H1 (cell line): Measurements from ENCODE around the gene PTEN. TPM values are rescaled to one million over a fixed set of nuclear protein-coding genes. Genes with fewer than 3 reads are reported as not detected.

Experiments used
- CTCF ChIA-PET: fragments of 300-600 bp; sonication (Branson Sonifier 250); formaldehyde crosslinking; loops from one replicate; lab custom pipeline; 2021; ENCODE audit not compliant: partially characterized antibody; lab: Charles Lee
- POLR2A ChIA-PET: fragments of 300-600 bp; sonication (Branson Sonifier 250); formaldehyde crosslinking; loops from one replicate; lab custom pipeline; 2021; ENCODE audit warnings: inconsistent platforms; ENCODE audit not compliant: partially characterized antibody; lab: Charles Lee
- DNase-seq, 2 experiments: peaks; one replicate each; pipeline versions ENCODE4 v3.0.0 to v3.0.0-alpha.2; 2010 to 2022; ENCODE audit warnings: low spot score in 2 of 2, low read depth in 1 of 2, mixed read lengths in 1 of 2
- FAIRE-seq: peaks from 2 replicates; lab custom pipeline; 2011; peaks lifted over from hg19 to GRCh38; lab: Jason Lieb, UNC
- H2AFZ ChIP-seq: 2 replicates; pipeline ENCODE4 v1.8.1; 2012; ENCODE audit warnings: low read length, inconsistent platforms
- H2AK5ac ChIP-seq: 2 replicates; pipeline ENCODE4 v1.6.1; 2013; ENCODE audit warnings: low read depth, low read length
- H2BK120ac ChIP-seq: replicated peaks from 2 replicates; pipeline ENCODE3; 2013; ENCODE audit warnings: low read depth, low read length, inconsistent platforms
- H2BK12ac ChIP-seq: 2 replicates; pipeline ENCODE4 v1.6.1; 2013; ENCODE audit warnings: low read depth, low read length
- H2BK15ac ChIP-seq: 2 replicates; pipeline ENCODE4 v1.6.1; 2013; ENCODE audit warnings: low read length
- H2BK20ac ChIP-seq: 2 replicates; pipeline ENCODE4 v1.6.1; 2013; ENCODE audit warnings: low read length
- H2BK5ac ChIP-seq: 2 replicates; pipeline ENCODE4 v1.6.1; 2013; ENCODE audit warnings: low read depth, low read length
- H3K14ac ChIP-seq: 2 replicates; pipeline ENCODE4 v1.6.1; 2013; ENCODE audit warnings: inconsistent platforms; ENCODE audit not compliant: insufficient read length
- H3K18ac ChIP-seq: 2 replicates; pipeline ENCODE4 v1.6.1; 2013; ENCODE audit warnings: low read length; ENCODE audit errors: extremely low read depth
- H3K23ac ChIP-seq: 2 replicates; pipeline ENCODE4 v1.6.1; 2013; ENCODE audit warnings: inconsistent platforms; ENCODE audit not compliant: insufficient read length
- H3K23me2 ChIP-seq: 2 replicates; pipeline ENCODE4 v1.6.1; 2013; ENCODE audit warnings: low read depth, low read length
- H3K27ac ChIP-seq: 2 replicates; pipeline ENCODE4 v1.6.1; 2011; ENCODE audit warnings: low read depth, low read length, inconsistent platforms
- H3K27me3 ChIP-seq, 4 experiments: replicated peaks in 1 of 4; 1 replicate in 1 of 4; 2 replicates in 3 of 4; pipeline versions ENCODE4 v1.6.1 to v1.8.1; 2011 to 2013; ENCODE audit warnings: low read length in 3 of 4, mild to moderate bottlenecking in 3 of 4, inconsistent platforms in 2 of 4, mixed read lengths in 2 of 4, moderate library complexity in 1 of 4; ENCODE audit not compliant: control insufficient read depth in 3 of 4, insufficient read depth in 3 of 4; ENCODE audit errors: extremely low read depth in 1 of 4
- H3K36me3 ChIP-seq, 4 experiments: 2 replicates each; pipeline versions ENCODE4 v1.6.1 to v1.8.1; 2011 to 2013; ENCODE audit warnings: mild to moderate bottlenecking in 4 of 4, low read length in 3 of 4, moderate library complexity in 2 of 4, control low read depth in 1 of 4, inconsistent platforms in 1 of 4; ENCODE audit not compliant: insufficient read depth in 4 of 4, control insufficient read depth in 2 of 4
- H3K4ac ChIP-seq: replicated peaks from 2 replicates; pipeline ENCODE3; 2013; ENCODE audit warnings: low read length, low read depth, mixed read lengths, inconsistent platforms; ENCODE audit not compliant: insufficient read length
- H3K4me1 ChIP-seq, 4 experiments: replicated peaks in 1 of 4; 1 replicate in 1 of 4; 2 replicates in 3 of 4; pipeline versions ENCODE4 v1.6.1 to v1.8.1; 2011 to 2013; ENCODE audit warnings: low read length in 3 of 4, inconsistent platforms in 2 of 4, mixed read lengths in 1 of 4; ENCODE audit not compliant: insufficient read depth in 4 of 4, control insufficient read depth in 3 of 4
- H3K4me2 ChIP-seq, 2 experiments: 2 replicates each; pipeline versions ENCODE4 v1.6.1 to v1.8.1; 2011 to 2013; ENCODE audit warnings: low read depth in 2 of 2, low read length in 2 of 2, control low read depth in 1 of 2, inconsistent platforms in 1 of 2, mild to moderate bottlenecking in 1 of 2; ENCODE audit not compliant: insufficient read depth in 1 of 2
- H3K4me3 ChIP-seq, 4 experiments: fragments of 200-600, 300-600 bp in 1 of 4; sonication (generic), shearing (Covaris generic), sonication (Bioruptor Twin) in 1 of 4; 2 replicates each; pipeline versions ENCODE4 v1.5.1 to v1.8.1; 2011 to 2016; ENCODE audit warnings: low read length in 4 of 4, low read depth in 3 of 4, control low read depth in 2 of 4, inconsistent platforms in 2 of 4, mild to moderate bottlenecking in 2 of 4, mixed read lengths in 1 of 4, moderate library complexity in 1 of 4; ENCODE audit not compliant: insufficient read depth in 2 of 4; ENCODE audit errors: extremely low read depth in 1 of 4
- H3K56ac ChIP-seq: replicated peaks from 2 replicates; pipeline ENCODE3; 2013; ENCODE audit warnings: low read depth, mild to moderate bottlenecking, mixed read lengths, low read length, inconsistent platforms; ENCODE audit not compliant: insufficient read length
- H3K79me1 ChIP-seq: 2 replicates; pipeline ENCODE4 v1.6.1; 2013; ENCODE audit warnings: low read depth, low read length, control low read depth
- H3K79me2 ChIP-seq, 2 experiments: 2 replicates each; pipeline versions ENCODE4 v1.6.1 to v1.8.1; 2012 to 2013; ENCODE audit warnings: low read length in 2 of 2, mild to moderate bottlenecking in 2 of 2, inconsistent platforms in 1 of 2; ENCODE audit not compliant: insufficient read depth in 2 of 2, control insufficient read depth in 1 of 2
- H3K9ac ChIP-seq, 4 experiments: replicated peaks in 1 of 4; 1 replicate in 1 of 4; 2 replicates in 3 of 4; pipeline versions ENCODE4 v1.6.1 to v1.8.1; 2011 to 2013; ENCODE audit warnings: low read depth in 3 of 4, low read length in 3 of 4, control low read depth in 2 of 4, mild to moderate bottlenecking in 2 of 4, moderate library complexity in 2 of 4, inconsistent platforms in 1 of 4; ENCODE audit errors: extremely low read depth in 1 of 4
- H3K9me3 ChIP-seq, 2 experiments: 2 replicates each; pipeline versions ENCODE4 v1.6.1 to v1.8.1; 2012 to 2013; ENCODE audit warnings: mild to moderate bottlenecking in 2 of 2, moderate library complexity in 2 of 2, control low read depth in 1 of 2, inconsistent platforms in 1 of 2, low read depth in 1 of 2, low read length in 1 of 2, mixed read lengths in 1 of 2; ENCODE audit not compliant: insufficient read depth in 2 of 2
- H4K20me1 ChIP-seq, 2 experiments: replicated peaks in 1 of 2; 2 replicates each; pipeline versions ENCODE3 to v1.8.1; 2011 to 2013; ENCODE audit warnings: inconsistent platforms in 2 of 2, low read length in 2 of 2, mild to moderate bottlenecking in 1 of 2; ENCODE audit not compliant: insufficient read depth in 2 of 2, control insufficient read depth in 1 of 2
- H4K5ac ChIP-seq: 2 replicates; pipeline ENCODE4 v1.6.1; 2013; ENCODE audit warnings: low read length, low read depth, mixed read lengths, inconsistent platforms; ENCODE audit not compliant: insufficient read length
- H4K8ac ChIP-seq: 2 replicates; pipeline ENCODE4 v1.8.0; 2013; ENCODE audit warnings: mild to moderate bottlenecking, moderate library complexity, low read length, inconsistent platforms; ENCODE audit not compliant: insufficient read depth; ENCODE audit errors: extremely low read depth
- H4K91ac ChIP-seq: replicated peaks from 2 replicates; pipeline ENCODE3; 2013; ENCODE audit warnings: low read length, mixed read lengths, inconsistent platforms; ENCODE audit not compliant: insufficient read length
- ASH2L ChIP-seq: fragments of 200-600, 300-600 bp; sonication (generic); IDR thresholded peaks from one replicate; pipeline ENCODE4 v1.7.1; 2017; ENCODE audit warnings: low read length
- BRCA1 ChIP-seq: IDR thresholded peaks from 2 replicates; pipeline ENCODE4 v1.6.1; 2012; ENCODE audit warnings: low read depth, low read length, improper control_type of control experiment
- CHD1 ChIP-seq: IDR thresholded peaks from 2 replicates; pipeline ENCODE4 v1.6.1; 2012; ENCODE audit warnings: low read depth, low read length, improper control_type of control experiment
- CREB1 ChIP-seq: IDR thresholded peaks from 2 replicates; pipeline ENCODE4 v1.6.1; 2012; ENCODE audit warnings: inconsistent platforms
- JUND ChIP-seq: IDR thresholded peaks from 2 replicates; pipeline ENCODE4 v1.6.1; 2011; ENCODE audit warnings: mild to moderate bottlenecking, improper control_type of control experiment, low read length
- KDM4A ChIP-seq: IDR thresholded peaks from one replicate; pipeline ENCODE4 v1.7.1; 2012; ENCODE audit warnings: low read depth, mild to moderate bottlenecking, moderate library complexity, low read length, inconsistent platforms; ENCODE audit not compliant: severe bottlenecking
- KDM5A ChIP-seq: fragments of 200-600 bp; IDR thresholded peaks from 2 replicates; pipeline ENCODE4 v1.7.1; 2012; ENCODE audit warnings: mild to moderate bottlenecking, low read length, inconsistent platforms, mixed read lengths
- RNF2 ChIP-seq: fragments of 200-900, 300-1000 bp; sonication (generic); IDR thresholded peaks from 2 replicates; pipeline ENCODE4 v1.7.1; 2016; ENCODE audit warnings: borderline replicate concordance, low read depth, mild to moderate bottlenecking, antibody characterized with exemption, low read length; ENCODE audit not compliant: poor library complexity, severe bottlenecking; ENCODE audit errors: missing control alignments
- SIX5 ChIP-seq: IDR thresholded peaks from 2 replicates; pipeline ENCODE4 v1.6.1; 2011; ENCODE audit warnings: mild to moderate bottlenecking, low read depth, low read length
- USF2 ChIP-seq: IDR thresholded peaks from 2 replicates; pipeline ENCODE4 v1.6.1; 2011; ENCODE audit warnings: low read length, improper control_type of control experiment
- WGBS, 2 experiments: shearing (Covaris generic) in 1 of 2; methylation state at CpG; one replicate each; pipeline versions ENCODE4 v1.1.6 to v1.1.7; 2013 to 2015; ENCODE audit warnings: low lambda C conversion rate in 2 of 2, mixed read lengths in 2 of 2, inconsistent platforms in 1 of 2, low coverage in 1 of 2, missing lambda C conversion rate in 1 of 2; ENCODE audit not compliant: insufficient replicate concordance in 2 of 2, insufficient coverage in 1 of 2, insufficient read length in 1 of 2; ENCODE audit errors: extremely low coverage in 1 of 2, missing lambda C conversion rate in 1 of 2; 5-methylcytosine and 5-hydroxymethylcytosine counted together
- polyA plus RNA-seq, 7 experiments: library from polyadenylated mRNA; depleted of rRNA in 3 of 7; stranded (reverse) in 5 of 7; unstranded in 2 of 7; fragments of >200 nt in 5 of 7; fragments of 200-250 nt in 2 of 7; gene quantifications; 1 replicate in 5 of 7; 2 replicates in 1 of 7; 4 replicates in 1 of 7; pipeline versions ENCODE4 v1.2.1 to v1.2.3, GENCODE V29; 2011 to 2013; ENCODE audit warnings: missing spikeins in 2 of 7, mixed read lengths in 2 of 7
- total RNA-seq: library from RNA; stranded (reverse); fragmentation: NEBNext Ultra II Directional; extraction: Animal tissue kit (Norgen Biotek cat#: 25700); gene quantifications from 2 replicates; pipeline ENCODE4 v1.2.1, GENCODE V29; 2021

PTEN gene
- total and polyA plus RNA-seq, 2 of the 8 experiments (the other 6 are each of a cell fraction or from before 2014, with no cell fraction given), result 6.3 to 48.7 TPM

DNA sequence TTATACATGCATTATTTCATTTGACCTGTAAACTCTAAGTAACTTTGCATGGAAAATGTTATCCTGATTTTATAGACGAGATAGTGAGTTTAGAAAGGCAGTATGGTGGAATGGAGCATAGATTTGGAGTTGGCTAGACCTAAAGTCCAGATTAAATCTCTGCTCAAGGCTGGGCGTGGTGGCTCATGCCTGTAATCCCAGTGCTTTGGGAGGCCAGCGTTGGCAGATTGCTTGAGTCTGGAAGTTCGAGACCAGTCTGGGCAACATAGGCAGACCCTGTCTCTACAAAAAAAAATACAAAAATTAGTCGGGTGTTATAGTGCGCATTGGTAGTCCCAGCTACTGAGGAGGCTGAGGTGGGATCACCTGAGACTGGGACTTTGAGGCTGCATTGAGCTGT lies 9.4 kb downstream of the PTEN start:
- no peak overlapping the region for H3K4me3 ChIP-seq
- 87% methylated on average over 6 of the region's 6 CpGs; no CpG with 5 or more reads in 1 of the 2 experiments for WGBS, 2 experiments
- no peak overlapping the region for H3K23ac ChIP-seq
- no peak overlapping the region for H2BK15ac ChIP-seq
- H4K91ac ChIP-seq, result no peak overlapping the region
- H4K5ac ChIP-seq, result no peak overlapping the region
- no peak overlapping the region for H2AFZ ChIP-seq
- no peak for DNase-seq
- H2BK5ac ChIP-seq, result no peak overlapping the region
- H3K79me2 ChIP-seq, result peaks cover 5 to 100% of the 10 kb centered on the region in 2 experiments
- H3K9me3 ChIP-seq, result no peaks in the 10 kb centered on the region
- H2AK5ac ChIP-seq, result no peak overlapping the region
- H3K4me2 ChIP-seq, result no peak overlapping the region
- H3K27me3 ChIP-seq, result no peaks in the 10 kb centered on the region
- no peak overlapping the region; the same call in 1 of the 2 replicates for H3K18ac ChIP-seq
- peaks cover 6 to 8% of the 10 kb centered on the region in 2 experiments for H4K20me1 ChIP-seq
- H3K36me3 ChIP-seq, result no peaks in the 10 kb centered on the region
- H2BK12ac ChIP-seq, result no peak overlapping the region
- H2BK120ac ChIP-seq, result no peak overlapping the region
- CTCF ChIA-PET, result interaction anchor here (1.3 kb wide), 1 partner anchor 15 kb away, joined by 3 read pairs; no protein-coding TSS in a partner anchor
- POLR2A ChIA-PET, result interaction anchor here (0.8 to 2.4 kb wide), 2 partner anchors 10 to 55 kb away, joined by 3 to 15 read pairs; partner anchors contain the start of genes ATAD1, KLLN and PTEN
- no peaks in the 10 kb centered on the region for H3K23me2 ChIP-seq
- H4K8ac ChIP-seq, result no peak overlapping the region
- no peak overlapping the region for H3K4ac ChIP-seq
- H3K14ac ChIP-seq, result no peak overlapping the region
- H2BK20ac ChIP-seq, result no peak overlapping the region
- no peak overlapping the region for H3K27ac ChIP-seq
- FAIRE-seq, result no peak
- peaks cover 0 to 2% (median 0%) of the 10 kb centered on the region in 4 experiments; a peak in 1 of 7 replicates for H3K4me1 ChIP-seq
- no peak overlapping the region for H3K9ac ChIP-seq
- no peaks in the 10 kb centered on the region for H3K79me1 ChIP-seq
- H3K56ac ChIP-seq, result no peak overlapping the region
- TF ChIP-seq RNF2 (no peak), JUND (no peak), SIX5 (no peak), USF2 (no peak), KDM4A (no peak), CHD1 (no peak), BRCA1 (no peak), ASH2L (no peak), CREB1 (no peak), KDM5A (no peak)
